ENCODE measurements around the gene GAN. TPM values are rescaled to one million over a fixed set of nuclear protein-coding genes. Genes with fewer than 3 reads are reported as not detected.
"Not testable (repeated sequence)": the region's sequence is repeated elsewhere in the genome, so short reads cannot be mapped to it uniquely, and the experiment has no call there.

The GAN gene
- total RNA-seq, 1 donor from 2014 or later: 2.6 TPM

GRCh38 chr16:81335669-81336068 is 20.9 kb downstream of the GAN start:
- H3K4me3 ChIP-seq: no peak overlapping the region
- TF ChIP-seq CTCF (IDR thresholded peaks at IDR 0.05): no peak
- H3K27ac ChIP-seq: no peak overlapping the region
- no peaks in the 10 kb centered on the region for H3K9me3 ChIP-seq
- H3K4me1 ChIP-seq: no peaks in the 10 kb centered on the region
- intact Hi-C loops (cut with DNase I): no loop called here
- H3K36me3 ChIP-seq: no peaks in the 10 kb centered on the region
- no peaks in the 10 kb centered on the region for H3K27me3 ChIP-seq
- no peak for DNase-seq (ENCODE audit: low spot score in 2 of 2)

GRCh38 chr16:81337097-81337496 is 22.3 kb downstream of the GAN start:
- DNase-seq (ENCODE audit: low spot score in 2 of 2): no peak
- Histone ChIP-seq H3K36me3 (no peaks in the 10 kb centered on the region), H3K4me3 (no peak overlapping the region), H3K9me3 (no peaks in the 10 kb centered on the region), H3K27ac (no peak overlapping the region), H3K4me1 (no peaks in the 10 kb centered on the region), H3K27me3 (no peaks in the 10 kb centered on the region)
- TF ChIP-seq CTCF (IDR thresholded peaks at IDR 0.05): no peak
- intact Hi-C loops (cut with DNase I): no loop called here

- H3K4me3 ChIP-seq; H3K36me3 ChIP-seq; H3K4me1 ChIP-seq; intact Hi-C loops (cut with DNase I); DNase-seq (ENCODE audit: low spot score in 2 of 2); H3K27ac ChIP-seq; H3K27me3 ChIP-seq: not testable (repeated sequence)
- H3K9me3 ChIP-seq: peaks cover 17 to 51% of the 10 kb centered on the region in 2 donors
These were observed 30.4 kb downstream of the GAN start for GRCh38 chr16:81345172-81345571.

GRCh38 chr16:81347425-81347824 is 32.7 kb downstream of the GAN start:
- Histone ChIP-seq H3K27ac (no peak overlapping the region), H3K27me3 (no peaks in the 10 kb centered on the region), H3K4me3 (no peak overlapping the region), H3K4me1 (no peaks in the 10 kb centered on the region), H3K9me3 (peaks cover 17 to 51% of the 10 kb centered on the region in 2 donors), H3K36me3 (peaks cover 0 to 5% of the 10 kb centered on the region in 2 donors)
- no peak for DNase-seq (ENCODE audit: low spot score in 2 of 2)
- intact Hi-C loops (cut with DNase I): no loop called here
- no peak for TF ChIP-seq CTCF (IDR thresholded peaks at IDR 0.05)

GRCh38 chr16:81349608-81350305 is 35.0 kb downstream of the GAN start:
- Histone ChIP-seq H3K36me3 (peaks cover 0 to 7% of the 10 kb centered on the region in 2 donors), H3K9me3 (peaks cover 17 to 39% of the 10 kb centered on the region in 2 donors), H3K4me1 (no peaks in the 10 kb centered on the region), H3K27ac (no peak overlapping the region), H3K4me3 (no peak overlapping the region), H3K27me3 (no peaks in the 10 kb centered on the region)
- intact Hi-C loops (cut with DNase I): no loop called here
- no peak for TF ChIP-seq CTCF (IDR thresholded peaks at IDR 0.05)
- DNase-seq (ENCODE audit: low spot score in 2 of 2): no peak

GRCh38 chr16:81350306-81350615 is 35.5 kb downstream of the GAN start:
- Histone ChIP-seq H3K4me3 (no peak overlapping the region), H3K27ac (no peak overlapping the region), H3K4me1 (no peaks in the 10 kb centered on the region), H3K9me3 (peaks cover 17 to 34% of the 10 kb centered on the region in 2 donors), H3K36me3 (peaks cover 0 to 7% of the 10 kb centered on the region in 2 donors), H3K27me3 (no peaks in the 10 kb centered on the region)
- no peak for DNase-seq (ENCODE audit: low spot score in 2 of 2)
- intact Hi-C loops (cut with DNase I): no loop called here
- no peak for TF ChIP-seq CTCF (IDR thresholded peaks at IDR 0.05)
